GM23248 (cell line): ENCODE results near the gene C4orf51.

Experiments used
- EZH2 ChIP-seq: fragments of 200-600 bp; sonication (generic); IDR thresholded peaks from 2 replicates; pipeline ENCODE4 v1.6.1; 2018; ENCODE audit warnings: antibody characterized with exemption, mild to moderate bottlenecking; ENCODE audit not compliant: insufficient read depth, poor library complexity, severe bottlenecking
- EZH2phosphoT487 ChIP-seq: fragments of 200-600 bp; sonication (generic); IDR thresholded peaks from 2 replicates; pipeline ENCODE4 v1.6.1; 2018; ENCODE audit warnings: antibody characterized with exemption, moderate library complexity, mild to moderate bottlenecking, low read depth; ENCODE audit not compliant: insufficient read depth

GRCh38 chr4:145697332-145697731 lies 17.4 kb downstream of the C4orf51 start:
- TF ChIP-seq EZH2 (no peak), EZH2phosphoT487 (no peak)
